HTERT RPE-1 (cell line): ENCODE results near the gene POLRMT.

ENCODE experiments used
- in situ Hi-C: fragments of 300-500 bp; cut with MboI; formaldehyde crosslinking; loops from 4 replicates; pipeline ENCODE4 v1.14.3; 2020; ENCODE audit warnings: low sequenced_read_pairs

The POLRMT gene

DNA sequence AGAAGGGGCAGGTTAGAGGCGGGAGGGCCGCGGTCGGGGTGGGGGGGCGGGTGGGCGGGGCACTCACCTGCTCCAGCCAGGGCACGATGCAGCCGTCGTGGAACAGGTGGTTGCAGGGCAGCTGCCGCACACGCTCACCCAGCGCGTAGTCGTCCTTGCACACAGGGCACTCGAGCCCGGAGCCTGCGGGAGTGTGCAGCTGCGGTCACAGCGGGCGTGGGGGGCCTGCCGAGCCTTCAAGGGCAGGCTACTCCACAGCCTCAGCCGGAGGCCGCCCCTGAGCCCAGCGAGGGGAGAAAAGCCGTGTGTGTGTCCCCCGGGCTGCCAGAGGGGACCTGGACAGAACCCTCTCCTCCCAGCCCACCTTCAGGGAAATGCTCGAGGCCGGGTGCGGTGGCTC, 15.0 kb upstream of the POLRMT start:
- in situ Hi-C loops: no loop called here

DNA sequence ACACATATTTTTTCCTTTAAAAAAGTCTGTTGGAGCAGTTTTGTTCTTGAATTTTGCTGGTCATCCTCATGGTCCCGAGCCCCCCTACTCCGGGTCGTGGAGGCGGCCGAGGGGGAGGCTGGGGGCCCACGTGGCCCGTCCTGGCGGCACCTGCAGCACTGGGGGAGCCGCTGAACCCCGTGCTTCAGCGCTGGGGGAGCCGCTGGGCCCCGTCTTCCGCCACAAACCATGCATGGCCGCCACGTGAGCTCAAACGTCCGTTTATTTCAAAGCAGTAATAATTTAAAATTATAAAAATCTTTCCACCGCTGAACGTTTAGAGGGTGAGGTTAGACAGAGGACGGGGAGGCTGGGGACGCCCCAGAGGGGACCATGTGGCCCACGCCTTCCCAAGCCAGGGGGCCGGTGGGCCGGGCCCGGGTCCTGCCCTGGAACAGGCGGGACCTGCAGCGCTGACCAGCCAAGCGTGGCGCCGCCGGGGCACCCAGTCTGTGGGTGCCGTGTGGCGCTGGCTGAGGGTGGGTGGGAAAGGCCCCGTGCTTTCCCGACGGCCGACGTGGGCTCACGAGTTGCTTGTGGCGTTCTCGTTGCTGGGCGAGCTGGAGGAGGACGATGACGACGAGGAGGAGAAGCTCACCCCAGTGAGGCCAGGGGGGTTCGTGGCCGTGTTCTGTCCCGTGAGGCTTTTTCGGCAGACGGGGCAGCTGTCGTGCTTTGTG, 14.4 kb upstream of the POLRMT start:
- in situ Hi-C loops: no loop called here

DNA sequence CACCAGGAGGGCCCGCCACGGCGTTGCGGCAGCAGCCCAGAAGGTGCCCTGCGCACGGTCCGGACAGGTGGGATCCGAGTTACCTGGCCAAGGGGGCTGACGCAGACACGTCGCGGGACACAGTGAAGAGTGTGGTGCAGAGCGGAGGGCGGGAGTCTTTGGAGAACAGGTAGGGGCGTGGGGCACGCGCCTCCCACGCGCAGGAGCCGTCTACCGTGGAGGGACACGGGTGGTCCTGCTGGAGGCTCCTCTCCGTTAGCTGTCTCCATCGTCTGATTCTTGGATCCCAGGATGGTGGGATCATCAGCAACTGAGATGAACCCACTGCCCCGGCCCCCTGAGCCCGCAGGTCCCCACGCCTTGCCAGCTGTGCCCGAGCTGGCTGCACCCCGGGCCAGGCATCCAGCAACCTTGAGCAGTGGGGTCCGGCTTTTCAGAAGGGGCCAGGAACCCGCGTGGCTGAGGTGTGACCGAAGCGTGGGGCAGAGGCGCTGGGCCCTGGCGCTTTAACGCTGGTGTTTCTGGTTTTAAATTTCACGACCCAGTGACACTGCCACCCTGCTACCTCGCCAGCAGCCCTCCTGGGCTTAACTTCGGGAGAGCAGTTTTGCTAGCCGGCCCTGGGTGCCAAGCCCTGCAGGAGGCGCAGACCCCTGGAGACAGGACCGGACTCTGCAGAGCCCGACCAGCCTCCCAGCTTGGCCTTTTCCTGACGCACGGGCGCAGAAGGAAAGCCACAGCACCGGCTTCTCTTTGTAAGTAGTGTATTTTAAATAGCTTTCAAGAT, 13.6 kb upstream of the POLRMT start:
- in situ Hi-C loops: no loop called here

DNA sequence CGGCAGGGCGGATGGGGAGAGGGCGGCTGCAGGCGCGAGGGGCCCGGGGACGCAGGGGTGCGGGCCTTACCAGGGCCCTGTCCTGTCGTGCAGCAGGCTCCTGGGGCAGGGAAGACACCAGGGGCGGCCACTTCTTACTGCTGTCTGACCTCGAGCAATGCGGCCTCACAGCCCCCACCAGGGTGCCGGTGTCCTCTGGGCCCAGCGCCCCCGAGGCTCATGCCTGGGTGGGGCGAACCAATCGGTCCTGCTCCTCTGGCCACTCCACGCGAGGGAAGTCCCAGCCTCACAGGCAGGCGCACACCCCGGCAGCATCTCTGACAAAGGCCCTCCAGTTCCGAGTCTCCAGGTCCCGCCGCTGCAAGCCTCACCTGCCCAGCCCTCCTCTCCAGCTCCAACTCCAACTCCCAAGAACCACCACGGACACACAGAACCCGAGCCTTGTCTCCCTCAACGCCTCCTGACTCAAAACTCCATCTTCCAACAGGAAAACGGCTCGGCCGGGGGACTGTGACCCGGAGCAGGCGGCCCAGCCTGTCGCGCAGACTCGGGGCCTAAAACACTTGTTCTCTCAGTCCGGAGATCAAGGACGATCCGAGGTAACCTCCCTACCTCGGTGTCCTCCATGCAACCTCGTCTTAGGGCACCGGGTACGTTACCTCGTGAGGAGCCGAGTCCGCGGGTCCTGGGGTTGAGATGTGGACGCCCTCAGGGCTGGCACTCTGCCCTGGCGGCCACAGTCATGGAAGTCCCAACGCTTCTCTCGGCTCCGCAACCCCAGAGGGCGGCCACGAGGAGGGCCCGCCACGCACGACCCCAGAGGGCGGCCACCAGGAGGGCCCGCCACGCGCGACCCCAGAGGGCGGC, 12.8 kb upstream of the POLRMT start:
- in situ Hi-C loops: no loop called here

DNA sequence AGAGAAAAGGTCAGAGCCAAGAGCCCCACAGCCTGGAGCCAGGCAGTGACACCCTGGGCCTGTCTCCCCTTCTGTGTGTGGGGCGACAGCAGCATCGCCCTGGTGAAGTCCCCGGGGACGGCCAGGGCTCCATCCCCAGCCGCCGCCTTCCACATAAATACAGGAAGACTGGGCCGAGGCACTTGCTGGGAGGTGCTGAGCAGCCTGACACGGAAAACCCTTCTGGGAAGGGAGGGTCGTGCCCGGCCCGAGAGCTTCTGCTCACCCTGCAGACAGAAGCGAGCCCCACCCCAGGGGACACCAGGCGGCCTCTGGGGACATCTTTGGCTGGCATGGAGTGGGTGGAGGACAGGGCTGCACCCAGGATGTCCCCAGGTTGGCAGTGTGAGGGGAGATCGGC, 11.5 kb upstream of the POLRMT start:
- in situ Hi-C loops: no loop called here

DNA sequence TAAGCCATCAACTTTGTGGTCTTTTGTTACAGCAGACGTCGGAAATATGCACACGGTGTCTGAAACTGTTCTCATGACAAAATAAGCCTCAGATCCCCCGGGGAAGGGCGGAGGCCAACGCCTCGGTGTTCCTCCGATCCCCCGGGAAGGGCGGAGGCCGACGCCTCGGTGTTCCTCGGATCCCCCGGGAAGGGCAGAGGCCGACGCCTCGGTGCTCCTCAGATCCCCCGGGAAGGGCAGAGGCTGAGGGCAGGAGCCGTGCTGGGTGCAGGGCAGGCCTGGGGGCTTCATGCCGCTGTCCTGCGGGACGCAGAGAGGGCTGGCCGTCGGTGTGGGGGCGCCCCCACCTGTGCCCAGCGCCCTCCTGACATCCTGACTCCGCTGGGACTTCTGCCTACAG, 11.0 kb upstream of the POLRMT start:
- in situ Hi-C loops: no loop called here

DNA sequence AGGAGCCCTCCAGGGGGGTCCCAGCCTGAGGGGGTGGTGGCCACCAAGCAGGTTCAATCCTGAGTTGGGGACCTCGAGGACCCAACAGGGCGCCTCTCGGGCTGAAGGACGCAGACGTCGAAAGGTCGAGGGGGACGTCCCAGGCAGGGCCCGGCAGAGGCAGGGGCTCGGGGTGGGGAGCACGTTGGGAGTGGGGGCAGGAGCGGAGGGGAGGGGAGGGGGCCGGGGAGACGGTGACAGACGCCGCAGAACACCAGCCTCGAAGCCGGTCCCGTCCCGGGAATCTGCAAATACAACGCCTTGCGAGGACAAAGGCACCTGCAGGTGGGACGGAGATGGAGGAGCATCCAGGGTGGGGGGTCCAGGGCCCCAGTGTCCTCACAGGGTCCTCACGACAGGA, 10.4 kb upstream of the POLRMT start:
- in situ Hi-C loops: no loop called here

DNA sequence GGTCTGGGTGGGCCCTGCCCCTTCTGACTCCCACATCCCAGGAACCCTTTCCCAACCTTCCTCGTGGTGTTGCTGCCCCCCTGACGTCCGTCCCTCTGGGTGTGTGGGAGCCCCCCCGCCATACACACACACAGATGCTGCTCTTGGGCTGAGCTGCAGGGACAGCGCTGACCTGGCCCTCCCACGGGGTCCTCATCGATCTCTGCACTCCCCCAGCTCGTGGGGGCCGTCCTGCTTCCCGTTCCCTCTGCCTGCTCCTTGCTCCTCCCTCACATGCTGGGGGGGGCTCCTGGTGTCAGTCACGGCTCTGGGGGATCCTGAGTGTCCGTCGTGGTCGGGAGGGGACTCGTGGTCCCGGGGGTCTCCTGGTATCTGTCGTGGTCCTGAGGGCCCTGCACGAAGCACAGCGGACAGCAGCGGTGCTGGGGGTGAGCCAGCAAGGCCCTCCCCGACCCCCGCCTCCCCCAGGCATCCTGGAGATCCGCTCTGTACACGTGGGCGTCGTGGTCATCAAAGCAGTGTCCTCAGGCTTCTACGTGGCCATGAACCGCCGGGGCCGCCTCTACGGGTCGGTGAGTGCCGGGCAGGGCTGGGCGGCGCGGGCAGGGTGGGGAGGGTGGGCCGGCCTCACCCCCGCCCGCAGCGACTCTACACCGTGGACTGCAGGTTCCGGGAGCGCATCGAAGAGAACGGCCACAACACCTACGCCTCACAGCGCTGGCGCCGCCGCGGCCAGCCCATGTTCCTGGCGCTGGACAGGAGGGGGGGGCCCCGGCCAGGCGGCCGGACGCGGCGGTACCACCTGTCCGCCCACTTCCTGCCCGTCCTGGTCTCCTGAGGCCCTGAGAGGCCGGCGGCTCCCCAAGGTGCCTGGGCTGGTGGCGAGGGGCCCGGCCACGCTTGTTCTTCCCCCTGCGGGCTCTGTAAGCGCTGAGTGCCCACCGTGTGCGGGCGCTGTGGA, 9.7 kb upstream of the POLRMT start:
- in situ Hi-C loops: no loop called here

DNA sequence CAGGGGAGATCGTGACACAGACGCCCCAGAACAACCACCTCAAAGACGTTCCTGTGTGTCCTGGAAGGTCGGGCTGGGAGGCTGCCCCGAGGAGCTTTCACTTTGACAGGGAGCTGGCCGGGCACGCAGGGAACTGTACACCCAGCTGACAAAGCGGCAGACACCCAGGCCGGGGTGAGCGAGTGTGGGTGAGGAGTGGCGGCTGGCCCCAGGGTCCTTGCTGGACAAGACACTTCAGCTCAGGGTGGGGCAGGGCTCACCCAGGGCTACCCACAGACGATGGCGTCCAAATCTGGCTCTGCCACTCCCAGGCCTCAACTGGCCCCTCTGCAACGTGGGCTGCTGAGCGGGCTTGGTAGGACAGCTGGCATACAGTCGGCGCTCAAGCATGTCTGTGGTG, 8.4 kb upstream of the POLRMT start:
- in situ Hi-C loops: no loop called here

DNA sequence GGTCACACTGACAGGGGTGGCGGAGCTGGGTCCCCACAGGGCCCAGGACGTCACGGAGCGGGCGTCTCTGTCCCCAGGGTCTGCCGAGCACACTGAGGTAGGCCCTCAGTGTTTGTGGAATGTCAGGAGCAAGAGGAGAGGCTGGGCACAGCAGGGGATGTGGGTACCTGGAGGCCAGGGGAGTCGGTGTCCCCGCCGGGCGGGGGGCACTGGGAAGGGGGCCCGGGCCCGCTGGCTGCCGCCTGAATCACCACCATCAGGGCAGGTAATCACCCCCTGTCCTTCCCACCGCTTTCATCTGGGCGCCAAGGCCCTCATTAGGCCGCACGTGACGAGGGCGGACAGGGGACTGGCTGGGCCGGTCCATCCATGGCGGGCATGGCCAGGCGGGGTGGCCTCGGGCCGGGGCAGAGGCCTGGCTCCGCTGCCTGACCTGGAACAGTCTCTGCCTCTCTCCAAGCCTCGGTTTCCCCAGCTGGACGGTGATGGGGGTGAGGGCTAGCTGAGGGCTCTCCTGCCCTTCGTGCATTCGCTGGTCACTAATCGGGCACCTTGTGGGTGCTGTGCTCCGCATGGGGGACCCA, 7.4 kb upstream of the POLRMT start:
- in situ Hi-C loops: no loop called here

DNA sequence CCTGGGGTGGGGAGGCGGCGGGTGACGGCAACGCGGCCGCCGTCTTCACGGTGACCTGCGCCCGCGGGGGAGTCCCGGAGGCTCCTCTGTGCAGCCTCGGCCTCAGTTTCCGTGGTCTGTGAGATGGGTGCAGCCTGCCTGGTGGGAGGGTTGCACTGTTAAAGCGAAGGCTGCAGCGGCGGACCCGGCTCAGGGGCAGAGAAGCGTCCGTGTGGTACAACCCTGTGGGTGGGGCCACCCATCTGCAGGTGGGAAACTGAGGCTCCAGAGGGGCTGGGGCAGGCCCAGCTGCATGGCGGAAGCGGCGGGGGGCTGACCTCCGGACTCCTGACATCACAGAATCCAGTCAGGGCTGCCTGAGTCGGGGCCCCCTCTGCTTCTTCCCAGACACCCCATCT, 6.8 kb upstream of the POLRMT start:
- in situ Hi-C loops: no loop called here

DNA sequence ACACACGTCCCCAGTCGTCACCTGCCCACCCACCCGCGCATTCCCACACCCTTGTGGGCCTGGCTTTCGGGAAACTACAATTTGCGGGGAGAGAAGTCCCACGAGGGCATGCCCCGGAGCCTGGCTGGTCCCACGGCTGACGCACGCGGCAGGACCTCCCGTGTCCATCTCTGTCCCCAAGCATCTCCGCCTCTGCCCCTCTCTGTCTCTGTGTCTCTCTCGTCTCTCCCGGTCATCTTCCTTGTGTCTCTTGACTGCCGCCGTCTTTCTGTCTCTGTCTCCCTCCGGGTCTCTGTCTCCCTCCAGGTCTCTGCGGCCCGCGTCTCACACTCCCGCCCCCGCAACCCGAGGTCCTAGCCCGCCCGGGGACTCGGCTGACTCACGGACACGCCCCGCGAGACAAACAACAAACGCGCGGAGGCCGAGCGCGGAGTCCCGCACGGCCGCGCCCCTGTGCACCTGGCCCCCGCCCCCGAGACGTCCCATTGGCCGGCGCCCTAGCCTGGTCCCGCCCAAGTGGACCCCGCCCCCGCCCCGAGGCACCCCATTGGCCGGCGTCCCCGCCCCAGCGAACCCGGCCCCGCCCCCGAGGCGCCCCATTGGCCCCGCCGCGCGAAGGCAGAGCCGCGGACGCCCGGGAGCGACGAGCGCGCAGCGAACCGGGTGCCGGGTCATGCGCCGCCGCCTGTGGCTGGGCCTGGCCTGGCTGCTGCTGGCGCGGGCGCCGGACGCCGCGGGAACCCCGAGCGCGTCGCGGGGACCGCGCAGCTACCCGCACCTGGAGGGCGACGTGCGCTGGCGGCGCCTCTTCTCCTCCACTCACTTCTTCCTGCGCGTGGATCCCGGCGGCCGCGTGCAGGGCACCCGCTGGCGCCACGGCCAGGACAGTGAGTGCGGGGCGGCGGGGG, 6.2 kb upstream of the POLRMT start, which contains the start of gene FGF22:
Gene FGF22 (plus strand): TSS at position 627 of the 908 bp plus-strand sequence. CDS start 47 bp downstream, at position 674.
- in situ Hi-C loops: no loop called here

DNA sequence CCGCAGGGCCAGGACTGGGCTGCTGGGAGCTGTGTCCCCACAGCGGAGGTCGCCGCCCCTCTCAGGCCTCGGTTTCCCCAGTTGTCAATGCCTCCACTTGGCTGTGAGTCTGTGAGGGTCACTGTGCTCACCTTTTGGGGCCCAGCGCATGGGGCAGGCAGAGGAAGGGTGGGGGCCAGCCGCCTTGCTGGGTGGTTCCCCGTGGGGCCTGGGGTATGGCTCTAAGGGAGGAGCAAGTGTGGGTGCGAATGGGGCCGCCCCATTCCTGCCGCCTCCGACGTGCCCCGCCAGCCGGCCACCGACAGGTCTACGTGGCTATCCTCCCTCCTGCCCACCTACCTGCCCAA, 5.5 kb upstream of the POLRMT start:
- in situ Hi-C loops: no loop called here

DNA sequence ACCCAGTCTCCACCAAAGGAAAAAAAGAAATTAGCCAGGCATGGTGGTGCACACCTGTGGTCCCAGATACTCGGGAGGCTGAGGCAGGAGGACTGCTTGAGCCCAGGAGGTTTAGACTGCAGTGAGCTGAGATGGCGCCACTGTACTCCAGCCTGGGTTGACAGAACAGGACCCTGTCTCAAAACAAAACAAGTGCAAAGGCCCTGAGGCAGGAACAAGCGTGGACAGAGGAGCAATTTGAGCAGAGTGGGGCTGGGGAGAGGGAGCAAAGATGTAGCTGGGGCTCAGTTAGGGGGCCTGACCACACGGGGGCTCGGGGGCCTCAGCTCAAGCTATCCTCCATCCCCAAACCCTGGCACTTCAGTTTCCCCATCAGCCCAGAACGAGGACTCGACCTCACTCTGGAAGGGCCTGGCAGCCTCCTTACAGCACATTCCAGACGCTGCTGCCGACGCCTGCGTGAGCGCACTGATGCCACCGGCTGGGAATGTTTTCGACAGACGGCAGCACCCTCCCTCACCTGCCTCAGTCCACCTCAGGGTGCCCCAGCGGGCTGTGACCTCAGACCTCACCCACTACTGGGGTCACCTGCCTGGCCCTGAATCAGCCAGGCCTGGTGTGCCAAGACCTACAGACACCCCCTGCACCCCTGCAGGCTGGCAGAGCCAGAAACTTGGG, 1.8 kb upstream of the POLRMT start:
- in situ Hi-C loops: no loop called here

DNA sequence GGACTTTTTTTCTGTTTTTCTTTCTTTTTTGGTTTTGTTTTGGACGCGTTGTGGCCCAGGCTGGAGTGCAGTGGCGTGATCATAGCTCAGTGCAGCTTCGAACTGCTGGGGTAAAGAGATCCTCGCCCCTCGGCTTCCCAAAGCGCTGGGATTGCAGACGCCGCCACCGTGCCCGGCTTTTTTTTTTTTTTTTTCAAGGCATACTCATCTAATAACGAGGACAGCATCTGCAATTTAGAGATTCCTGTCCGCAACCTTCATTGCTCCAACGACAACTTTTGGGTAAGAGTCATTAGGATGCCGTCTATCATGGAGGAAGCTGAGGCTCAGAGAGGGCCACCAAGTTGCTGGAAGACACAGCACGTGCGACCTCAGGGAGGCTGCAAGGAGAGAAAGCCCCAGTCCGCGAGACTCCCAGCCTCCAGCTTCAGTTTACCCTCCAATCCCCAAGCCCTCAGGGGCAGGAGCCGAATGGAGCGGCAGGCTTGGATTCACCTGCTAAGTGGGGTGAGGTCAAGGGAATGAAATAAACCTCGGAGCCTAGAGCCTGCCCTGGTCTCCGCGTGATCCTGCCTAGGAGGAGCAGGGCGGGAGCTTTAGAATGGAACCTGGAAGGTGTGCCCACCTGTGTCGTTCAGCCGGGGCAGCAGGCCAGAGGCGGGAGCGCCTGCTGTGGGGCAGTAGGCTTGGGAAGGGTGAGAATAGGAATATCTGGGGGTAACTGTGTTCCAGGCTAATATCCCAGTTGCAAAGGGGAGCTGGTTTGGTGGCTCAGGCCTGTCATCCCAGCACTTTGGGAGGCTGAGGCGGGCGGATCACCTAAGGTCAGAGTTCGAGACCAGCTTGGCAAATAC, 676 bp upstream of the POLRMT start:
- in situ Hi-C loops: no loop called here

DNA sequence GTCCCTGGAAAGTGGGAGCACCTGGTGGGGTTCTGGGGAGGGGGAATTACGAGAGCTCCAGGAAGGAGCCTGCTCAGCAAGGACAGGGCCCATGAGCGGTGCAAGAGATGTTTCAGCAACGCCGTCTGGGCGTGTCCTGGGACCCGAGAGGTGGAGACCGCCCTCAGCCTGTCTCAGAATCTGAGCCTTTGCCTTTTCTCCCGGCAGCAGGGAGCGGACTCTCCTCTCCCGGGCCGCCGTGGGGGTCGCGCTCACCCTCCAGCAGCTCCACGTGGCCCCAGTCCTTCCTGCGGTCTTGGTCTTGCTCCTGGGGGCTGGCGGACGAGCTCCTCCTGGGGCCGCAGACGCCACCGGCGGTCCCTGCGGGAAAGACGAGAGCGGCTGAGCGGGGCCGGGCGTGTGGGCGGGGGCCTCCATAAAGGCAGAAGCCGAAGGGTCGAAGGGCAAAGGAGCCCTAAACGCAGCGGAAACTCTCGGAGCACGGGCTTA, 714 bp downstream of the POLRMT start:
- in situ Hi-C loops: no loop called here

DNA sequence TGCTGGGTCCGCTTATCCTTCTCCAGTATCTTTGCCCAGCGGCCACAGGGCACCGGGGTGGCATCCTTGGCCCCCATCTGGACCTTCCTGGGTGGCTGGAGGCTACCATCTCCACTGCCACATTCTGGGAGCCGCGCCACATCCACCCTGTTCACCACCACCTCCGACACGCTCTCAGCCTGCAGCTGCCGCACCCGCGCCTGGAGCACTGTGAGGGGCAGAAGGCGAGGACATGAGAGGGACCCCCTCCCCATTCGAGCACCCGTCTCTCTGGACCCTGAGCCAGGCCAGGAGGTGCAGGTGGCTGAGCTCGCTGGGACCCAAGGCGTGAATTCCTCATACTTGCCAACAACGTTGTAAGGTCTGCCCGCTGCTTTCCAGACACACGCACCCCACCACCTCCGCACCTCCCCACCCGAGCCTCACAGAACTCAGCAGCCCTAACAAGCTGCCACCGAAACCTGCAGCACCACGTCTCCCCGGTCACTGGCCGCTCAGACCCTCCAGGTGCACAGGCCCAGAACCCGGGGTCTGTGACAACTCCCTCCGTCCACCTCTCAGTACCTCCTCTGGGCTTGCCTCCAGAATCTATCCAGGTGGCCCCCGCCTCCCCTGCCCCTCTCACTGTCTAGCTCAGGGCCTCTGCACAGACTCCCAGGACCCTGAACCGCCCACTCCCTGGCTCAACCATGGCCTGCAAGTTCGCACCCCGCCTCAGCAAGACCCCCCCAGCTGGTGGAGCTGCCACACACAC, 3.2 kb downstream of the POLRMT start:
- in situ Hi-C loops: no loop called here
